A375 (cell line): Measurements from ENCODE around the gene RAPGEF6. TPM values are rescaled to one million over a fixed set of nuclear protein-coding genes. Genes with fewer than 3 reads are reported as not detected.

ENCODE experiments used
- small RNA-seq: library from RNA; depleted of rRNA; stranded (forward); fragments of <200 nt; gene quantifications from one replicate; pipeline ENCODE3, GENCODE V24; 2014
- total RNA-seq: library from RNA; depleted of rRNA; stranded (reverse); fragments of >200 nt; shearing (Covaris generic); gene quantifications from 2 replicates; pipeline ENCODE4 v1.2.3, GENCODE V29; 2014; rRNA removed

Gene RAPGEF6
- total RNA-seq: 16.3 and 20.0 TPM in 2 replicates

GRCh38 chr5:131634996-131635683, at the start of gene RAPGEF6:
TSS of gene RAPGEF6 (minus strand) at chr5:131635229. CDS start at chr5:131635030, 199 bp downstream.

Small RNA genes lying within 50 kb of the gene (small RNA-seq; reads per million reads assigned to genes)
- not detected for gene RF02271

Other genes with a start within 250 kb of the RAPGEF6 start
- gene FNIP1, start 161.8 kb upstream of the RAPGEF6 start, total RNA-seq: 18.2 and 20.9 TPM in 2 replicates